AML-193 (cell line): ENCODE results near the gene FHIT.
A peak's percentile ranks its signal among the peaks of the same experiment; 100 is the strongest.
"Not testable (repeated sequence)": the region's sequence is repeated elsewhere in the genome, so short reads cannot be mapped to it uniquely, and the experiment has no call there.

ENCODE experiments used
- DNase-seq, 2 experiments: peaks; one replicate each; lab custom pipeline; 2025; lab: John Stamatoyannopoulos, UW

The FHIT gene

DNA sequence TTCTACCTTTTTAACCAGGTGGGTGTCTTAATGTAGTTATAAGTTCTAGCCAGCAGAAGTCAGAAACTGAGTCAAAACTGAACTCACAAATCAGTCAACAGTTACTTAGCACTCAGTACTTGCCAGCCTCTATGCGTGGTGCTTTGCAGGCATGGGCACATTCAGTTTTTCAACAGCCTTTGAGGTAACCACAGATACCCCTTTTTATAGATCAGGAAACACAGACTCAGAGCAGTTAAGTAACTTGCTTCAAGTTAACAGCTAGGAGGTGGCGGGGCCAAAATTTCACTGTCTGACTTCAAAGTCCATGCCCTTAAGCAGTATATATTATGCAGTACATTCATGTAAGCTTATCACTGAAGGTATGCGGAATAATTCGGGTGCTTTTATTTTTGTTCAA, 139.4 kb downstream of the FHIT start:
- no peak for DNase-seq

DNA sequence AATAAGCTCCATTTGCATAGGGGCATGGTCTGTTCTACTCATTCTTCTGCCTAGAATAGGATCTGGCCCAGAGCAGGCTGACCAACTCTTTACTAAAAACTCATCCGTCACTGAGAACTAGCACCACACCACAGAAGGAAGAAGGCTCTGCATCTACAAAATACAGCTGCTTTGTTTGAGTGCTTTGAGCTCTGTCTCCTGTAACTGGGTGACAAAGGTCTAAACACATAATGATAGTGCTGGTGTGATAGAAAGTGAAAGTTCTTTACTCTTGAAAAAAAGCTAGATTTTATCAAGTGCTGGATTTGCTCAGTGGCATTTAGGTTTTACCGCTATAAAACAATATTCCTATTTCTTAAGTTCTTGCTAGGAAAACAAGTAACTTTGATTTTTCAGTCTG, 140.7 kb downstream of the FHIT start:
- no peak for DNase-seq

DNA sequence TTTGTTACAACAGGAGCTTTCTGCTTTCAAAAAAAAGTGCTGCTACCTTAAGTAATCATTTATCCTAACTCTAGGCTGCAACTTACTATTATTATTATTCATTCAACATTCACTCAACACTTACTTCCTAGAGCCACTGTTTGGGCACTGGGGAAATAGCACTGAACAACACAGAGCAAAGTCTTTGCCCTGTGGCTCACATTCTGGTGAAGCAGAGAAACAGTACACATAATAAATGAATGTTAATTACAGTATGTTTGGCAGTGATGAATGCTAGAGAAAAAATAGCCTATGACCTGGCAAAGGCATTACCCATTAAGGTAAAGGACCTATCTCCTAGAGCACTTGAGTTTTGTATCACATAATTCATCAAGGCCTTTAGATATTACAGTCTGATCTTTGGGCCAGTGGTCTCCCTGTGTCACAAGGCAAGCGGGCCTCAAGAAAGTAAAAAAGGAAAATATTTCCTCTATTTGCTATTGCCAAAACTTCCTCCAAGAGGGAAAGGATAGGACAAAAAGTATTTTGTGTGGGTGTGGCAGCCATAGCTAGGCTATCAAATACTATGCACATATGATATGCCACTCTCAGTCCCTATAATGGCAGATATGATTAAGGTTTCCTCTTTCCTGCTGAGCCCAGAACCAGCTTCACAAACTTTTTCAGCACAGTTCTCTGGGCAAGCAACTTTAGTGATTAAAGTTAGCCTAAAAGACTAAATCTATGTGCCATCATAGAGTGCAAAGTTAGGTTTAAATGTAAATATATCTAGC, 142.8 kb downstream of the FHIT start:
- DNase-seq: no peak

DNA sequence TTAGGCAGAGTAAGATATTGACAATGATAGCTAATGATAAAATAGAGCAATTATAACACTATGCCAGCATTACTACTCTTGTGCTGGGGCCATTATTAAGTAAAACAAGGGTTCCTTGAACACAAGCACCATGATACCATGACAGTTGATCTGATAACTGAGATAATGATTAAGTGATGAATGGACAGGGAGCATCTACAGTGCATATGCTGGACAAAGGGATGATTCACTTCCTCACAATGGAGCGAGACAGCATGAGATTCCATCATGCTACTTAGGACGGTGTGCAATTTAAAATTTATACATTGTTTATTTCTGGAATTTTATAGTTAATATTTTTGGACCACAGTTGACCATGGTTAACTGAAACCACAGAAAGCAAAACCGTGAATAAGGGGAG, 156.6 kb downstream of the FHIT start:
- DNase-seq: no peak

DNA sequence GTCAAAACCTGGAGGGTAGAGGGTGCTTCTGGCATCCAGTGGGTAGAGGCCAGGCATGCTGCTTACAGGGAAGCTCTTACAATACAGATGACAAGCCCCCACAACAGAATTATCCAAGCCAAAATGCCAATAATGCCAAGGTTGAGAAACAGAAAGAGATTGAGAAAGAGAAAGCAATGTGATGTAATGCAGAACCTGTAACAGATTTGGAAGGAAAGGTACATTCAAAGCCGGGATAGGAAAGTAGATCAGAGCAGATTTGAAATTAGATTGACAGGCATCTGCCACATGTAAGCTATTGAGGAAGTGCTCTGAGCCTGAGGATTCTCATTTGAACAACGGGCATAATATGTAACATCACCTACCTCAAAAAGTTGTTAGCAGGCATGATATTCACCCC, 157.9 kb downstream of the FHIT start:
- no peak for DNase-seq

DNA sequence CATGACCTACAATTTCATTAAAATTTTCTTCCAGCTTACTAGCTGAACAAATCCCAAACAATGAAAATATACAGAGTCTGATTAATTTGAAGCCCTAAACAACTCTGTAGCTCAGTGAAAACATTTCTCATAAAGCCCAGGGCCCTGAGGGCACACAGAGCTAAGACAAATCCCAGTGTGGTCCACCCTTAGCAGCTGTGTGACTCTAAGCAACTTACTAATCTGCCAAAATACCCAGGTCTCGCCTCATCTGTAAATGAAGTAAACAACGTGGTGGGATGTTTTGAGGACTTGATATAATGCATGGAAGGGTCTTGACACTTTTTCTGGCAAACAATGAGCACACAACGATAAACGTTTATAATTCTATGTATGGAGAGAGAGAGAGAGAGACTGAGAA, 158.4 kb downstream of the FHIT start:
- DNase-seq: no peak

DNA sequence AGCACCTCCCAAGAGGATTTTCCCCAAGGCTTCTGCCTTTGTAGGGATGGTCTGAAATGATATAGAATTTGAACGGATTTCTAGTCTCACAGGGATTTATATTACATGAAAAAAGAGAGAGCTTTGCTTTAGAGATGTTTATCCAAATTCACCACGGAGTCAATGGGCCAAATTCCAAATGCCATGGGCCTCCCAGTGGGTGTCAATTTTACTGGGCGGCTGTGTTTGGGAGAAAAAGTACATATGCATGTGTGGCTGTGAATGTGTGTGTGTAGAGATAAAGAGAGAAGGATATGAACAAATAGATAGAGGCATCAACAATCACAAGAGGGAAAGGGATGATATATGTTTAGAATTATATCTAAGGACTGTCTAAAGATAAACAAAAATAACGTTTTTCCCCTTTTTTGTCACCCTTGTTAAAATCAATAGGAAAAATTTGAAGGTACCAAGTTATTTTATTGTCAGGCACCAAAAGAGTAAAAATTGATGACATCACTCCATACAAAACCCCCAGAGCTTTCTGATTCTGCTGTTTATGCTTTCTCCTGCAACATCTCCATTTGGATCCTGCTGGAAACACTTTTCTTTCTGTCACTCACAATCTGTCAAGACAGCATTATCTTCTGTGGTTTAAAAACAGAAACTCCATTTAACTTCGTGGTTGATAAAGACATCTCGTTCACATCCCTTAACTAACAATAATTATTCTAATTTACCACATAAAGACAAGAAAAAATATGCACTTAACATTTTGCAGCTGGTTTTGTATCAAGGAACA, 160.7 kb downstream of the FHIT start:
- no peak for DNase-seq

DNA sequence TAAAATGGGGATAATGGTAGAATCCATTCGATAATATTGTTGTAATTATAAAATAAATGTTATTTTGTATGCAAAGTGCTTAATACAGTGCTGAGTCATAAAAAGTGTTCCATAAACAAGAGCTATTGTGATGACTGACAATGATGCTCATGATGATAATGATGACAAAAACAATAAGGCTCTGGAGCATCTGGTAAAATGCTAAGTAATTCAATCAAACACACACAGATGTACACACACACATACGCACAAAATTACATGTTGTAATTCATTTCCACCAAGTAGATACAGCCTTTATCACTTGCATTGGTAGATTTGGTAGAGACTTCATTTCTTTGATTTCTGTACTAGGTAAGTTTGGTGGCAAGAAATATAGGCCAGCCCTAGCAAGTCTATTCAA, 163.8 kb downstream of the FHIT start:
- no peak for DNase-seq

DNA sequence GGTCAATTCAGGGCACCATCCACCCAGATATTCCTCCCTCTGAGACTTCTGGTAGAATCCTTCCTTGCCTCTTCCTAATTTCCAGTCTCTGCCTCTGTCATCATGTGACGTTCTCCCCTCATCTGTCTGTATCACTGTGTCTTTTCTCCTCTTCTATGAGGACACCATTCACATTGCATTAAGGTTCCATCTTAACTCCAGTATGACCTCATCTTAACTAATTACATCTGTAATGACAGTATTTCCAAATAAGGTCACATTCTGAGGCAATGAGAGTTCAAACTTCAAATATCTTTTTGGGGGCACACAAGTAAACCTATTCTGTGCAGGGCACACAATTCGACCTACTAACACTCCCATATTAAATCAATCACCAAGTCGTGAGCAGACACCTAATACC, 169.7 kb downstream of the FHIT start:
- DNase-seq: no peak

DNA sequence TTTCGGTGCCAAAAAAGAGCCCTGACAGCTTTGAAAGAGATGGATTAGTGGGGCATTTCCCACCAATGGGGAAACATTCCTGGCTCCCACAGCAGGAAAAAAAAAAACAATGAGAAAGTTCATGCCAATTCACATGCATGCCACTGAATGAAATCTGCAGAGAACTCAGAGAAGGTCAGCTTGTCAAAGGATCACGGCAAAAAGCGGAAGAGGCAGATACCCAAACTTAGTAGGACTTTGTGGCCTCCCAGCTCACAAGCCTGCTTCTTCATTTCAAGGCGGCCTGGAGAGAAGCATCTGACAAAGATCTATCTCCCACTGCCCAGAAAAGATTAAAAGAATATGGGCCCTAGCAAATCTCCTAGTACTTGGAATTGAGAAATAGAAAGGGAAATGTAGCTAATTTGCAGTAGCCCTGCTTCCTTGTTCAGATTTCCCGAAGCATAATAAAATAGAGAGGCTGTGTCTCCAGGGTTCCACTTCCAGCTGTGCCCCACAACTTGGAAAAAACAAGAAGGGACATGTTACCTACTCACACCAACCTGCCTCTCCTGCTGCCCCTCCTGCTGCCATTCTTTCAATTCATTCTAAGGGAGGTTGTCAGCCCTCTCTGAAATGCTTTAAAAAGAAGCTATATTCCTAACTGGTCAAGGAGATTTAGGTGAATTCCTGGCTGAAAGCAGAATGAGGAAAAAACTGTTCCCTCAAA, 170.4 kb downstream of the FHIT start:
- DNase-seq: no peak

DNA sequence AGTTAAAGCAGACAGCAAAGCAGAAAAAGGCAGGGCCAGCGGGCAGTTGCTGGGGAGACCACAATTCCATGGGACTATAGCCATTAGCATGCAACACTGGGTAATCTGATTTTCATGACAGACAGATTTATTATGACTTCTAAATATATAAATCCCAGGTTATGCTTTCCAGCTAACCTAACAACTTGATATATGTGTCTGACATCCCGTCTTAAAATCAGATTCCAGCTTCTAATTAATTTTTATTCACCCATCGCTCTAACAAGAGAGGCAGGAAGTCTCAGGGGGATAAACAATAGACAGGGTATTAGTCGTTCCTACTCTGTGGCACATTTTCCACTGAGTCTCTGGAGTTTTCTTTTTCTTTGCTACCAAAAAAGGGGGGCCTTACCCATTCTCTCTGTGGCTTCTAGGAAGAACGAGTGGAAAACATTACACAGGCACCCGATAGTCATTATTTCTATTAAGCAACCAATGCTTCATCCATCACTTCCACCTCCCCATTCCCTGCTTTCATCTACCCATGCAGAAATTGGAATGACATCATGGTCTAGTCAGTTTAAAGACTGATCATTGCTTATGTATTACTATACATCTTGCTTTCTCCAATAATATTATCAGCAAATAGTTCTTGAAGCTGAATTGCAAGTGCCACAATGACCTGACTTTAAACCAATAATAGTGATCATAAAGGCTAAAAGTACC, 173.1 kb downstream of the FHIT start:
- DNase-seq: no peak

DNA sequence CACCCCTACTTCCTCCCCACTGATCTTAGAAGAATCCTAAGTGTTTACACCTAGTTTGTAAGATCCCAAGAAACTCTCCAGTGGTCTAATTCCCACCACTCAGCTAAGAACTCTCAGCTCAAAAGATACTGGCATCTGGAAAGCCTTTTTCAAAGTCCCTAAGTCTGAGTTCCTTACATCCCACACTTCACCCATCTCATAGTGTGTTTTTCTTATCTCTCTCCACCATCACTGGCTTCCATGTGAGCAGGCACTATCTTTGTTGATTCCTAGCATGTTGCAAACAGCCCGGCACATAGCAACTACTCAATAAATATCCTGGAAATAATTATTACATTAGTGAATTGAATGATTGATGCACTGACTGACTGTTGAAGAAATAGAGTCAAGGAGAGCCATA, 173.7 kb downstream of the FHIT start:
- DNase-seq: no peak

DNA sequence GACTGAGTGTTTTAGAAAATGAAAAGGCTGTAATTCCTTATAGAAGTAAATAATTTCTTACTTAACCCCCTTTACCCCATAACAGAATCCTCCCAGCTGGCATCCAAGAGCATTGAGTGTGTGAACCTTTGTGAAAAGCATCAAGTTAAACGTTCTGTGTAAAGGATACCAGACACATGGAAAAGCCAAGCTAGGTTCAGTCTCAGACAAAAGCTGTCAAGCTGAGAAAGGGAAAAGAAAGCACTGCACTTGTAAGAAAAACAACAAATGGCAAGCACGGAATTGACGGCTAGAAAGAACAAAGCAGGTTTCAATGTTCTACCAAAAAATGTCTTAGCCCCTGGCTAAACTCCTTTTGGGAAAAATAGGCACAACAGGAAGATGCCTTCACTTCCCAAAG, 176.5 kb downstream of the FHIT start:
- DNase-seq: no peak

DNA sequence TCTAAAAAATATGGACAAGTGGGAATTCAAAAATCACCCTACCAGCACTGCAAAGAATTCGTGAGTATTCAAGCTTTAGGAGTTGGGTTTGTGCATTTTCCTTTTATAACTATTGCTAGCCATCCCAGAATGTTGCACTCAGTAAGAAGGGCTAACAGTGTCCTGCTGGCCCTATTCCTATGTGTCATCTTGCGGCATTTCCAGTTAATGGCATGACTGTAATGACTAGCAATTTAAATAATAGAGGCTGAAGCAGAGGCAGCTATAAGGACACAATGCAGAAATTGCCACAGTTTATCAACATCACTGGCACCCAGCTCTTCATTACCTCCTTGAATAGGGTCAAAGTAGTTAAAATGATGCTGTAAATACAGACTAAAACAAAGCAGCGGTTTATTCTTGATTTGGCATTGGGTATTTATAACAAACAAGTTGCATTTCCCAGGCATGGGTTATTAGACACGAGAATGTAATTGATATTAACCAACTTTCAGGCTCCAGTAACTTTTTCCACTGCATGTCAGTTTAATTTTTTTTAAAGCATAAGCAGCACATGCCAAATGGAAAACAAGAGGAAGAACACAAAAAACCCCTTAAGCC, 177.6 kb downstream of the FHIT start:
- no peak for DNase-seq

DNA sequence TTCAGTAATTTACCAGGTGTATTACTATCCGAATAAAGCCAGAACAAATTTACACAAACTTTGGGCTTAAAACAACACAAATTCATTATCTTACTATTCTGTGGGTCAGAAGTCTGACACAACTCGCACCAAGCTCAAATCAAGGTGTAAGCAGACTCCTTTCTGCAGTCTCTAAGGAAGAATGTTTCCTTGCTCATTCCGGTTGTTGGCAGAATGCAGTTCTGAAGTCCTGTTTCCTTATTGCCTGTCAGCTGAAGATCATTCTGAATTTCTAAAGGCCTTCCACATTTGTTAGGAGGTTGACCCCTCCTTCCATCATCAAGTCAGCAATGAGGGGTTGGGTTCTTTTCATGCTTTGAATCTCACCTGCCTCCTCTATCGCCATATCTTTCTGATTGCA, 183.2 kb downstream of the FHIT start:
- DNase-seq: no peak

DNA sequence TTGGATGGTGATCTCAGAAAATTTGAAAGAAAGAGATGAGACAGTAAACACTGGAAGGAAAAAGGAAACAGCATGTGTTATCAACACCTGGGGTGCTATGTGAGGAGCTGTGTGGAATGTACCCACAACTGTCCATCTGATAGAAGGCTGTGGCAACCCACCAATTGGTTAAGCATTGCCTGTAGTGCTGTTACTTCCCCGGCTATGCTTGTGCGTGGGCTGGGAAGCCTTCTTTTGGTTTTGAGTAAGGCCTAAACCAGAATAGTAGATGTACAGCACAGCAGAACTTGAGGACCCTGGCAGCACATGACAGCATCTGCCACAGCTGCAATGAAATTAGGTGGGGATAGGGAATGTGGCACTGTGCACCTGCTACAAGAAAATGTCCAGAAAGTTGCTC, 184.5 kb downstream of the FHIT start:
- no peak for DNase-seq

DNA sequence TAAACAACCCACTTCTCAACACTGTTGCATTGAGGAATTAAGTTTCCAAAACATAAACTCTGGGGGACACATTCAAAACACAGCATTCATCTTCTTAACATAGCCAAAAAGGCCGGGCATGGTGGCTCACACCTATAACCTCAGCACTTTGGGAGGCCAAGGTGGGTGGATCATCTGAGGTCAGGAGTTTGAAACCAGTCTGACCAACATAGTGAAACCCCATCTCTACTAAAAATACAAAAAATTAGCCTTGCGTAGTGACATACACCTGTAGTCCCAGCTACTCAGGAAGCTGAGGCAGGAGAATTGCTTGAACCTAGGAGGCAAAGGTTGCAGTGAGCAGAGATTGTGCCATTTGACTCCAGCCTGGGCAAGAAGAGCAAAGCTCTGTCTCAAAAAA, 185.0 kb downstream of the FHIT start:
- not testable (repeated sequence) for DNase-seq

DNA sequence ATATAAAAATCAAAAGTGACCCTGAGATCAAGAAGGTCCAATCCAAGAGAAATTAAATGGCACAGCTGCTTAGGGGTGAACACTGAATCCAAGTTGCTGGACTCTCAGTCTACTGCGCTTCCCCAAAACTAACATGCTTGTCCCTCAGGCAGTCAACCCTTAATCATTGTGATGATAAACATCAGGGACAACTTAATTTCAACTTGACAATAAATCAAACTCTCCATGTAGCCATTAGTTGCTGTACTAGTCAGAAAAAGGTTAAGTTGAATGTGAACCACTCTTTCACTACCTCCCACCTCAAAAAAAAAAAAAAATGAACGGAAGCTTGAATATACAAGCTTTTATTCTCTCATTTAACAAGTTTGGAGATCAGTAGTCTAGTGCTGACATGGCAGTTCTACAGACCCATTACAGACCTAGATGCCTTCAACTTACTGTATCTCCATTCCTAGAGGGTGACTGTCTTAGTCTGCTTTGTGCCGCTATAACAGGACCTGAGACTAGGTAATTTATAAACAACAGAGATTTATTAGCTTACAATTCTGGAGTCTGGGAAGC, 185.7 kb downstream of the FHIT start:
- DNase-seq: no peak

DNA sequence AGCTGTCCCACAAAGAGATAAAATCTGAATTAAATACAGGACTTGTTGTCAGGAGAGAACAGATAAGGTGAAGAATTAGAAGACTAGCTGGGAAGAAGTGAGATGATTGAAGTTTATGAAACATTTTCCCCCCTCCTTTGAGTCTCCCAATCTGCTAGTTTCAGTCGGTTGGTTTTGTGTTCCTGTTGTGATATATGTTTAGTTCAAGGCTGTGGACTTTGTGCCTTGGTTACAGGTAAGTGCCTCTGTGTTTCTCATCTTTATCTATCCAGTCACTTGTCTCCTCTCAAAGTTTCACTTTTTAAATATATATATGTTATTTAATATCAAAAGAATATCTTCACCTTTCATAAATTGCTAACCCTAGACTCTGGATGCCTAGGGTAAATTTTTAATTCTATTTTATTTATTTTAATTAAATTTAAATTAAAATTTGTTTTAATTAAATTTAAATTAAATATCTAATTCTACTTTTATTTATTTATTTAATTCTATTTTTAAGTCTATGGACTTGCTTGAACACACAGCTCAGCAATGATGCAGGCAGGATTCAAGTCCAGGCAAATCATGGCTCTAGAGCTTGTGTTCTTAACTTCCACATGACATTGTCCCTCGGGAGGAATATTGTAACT, 190.0 kb downstream of the FHIT start:
- no peak for DNase-seq

DNA sequence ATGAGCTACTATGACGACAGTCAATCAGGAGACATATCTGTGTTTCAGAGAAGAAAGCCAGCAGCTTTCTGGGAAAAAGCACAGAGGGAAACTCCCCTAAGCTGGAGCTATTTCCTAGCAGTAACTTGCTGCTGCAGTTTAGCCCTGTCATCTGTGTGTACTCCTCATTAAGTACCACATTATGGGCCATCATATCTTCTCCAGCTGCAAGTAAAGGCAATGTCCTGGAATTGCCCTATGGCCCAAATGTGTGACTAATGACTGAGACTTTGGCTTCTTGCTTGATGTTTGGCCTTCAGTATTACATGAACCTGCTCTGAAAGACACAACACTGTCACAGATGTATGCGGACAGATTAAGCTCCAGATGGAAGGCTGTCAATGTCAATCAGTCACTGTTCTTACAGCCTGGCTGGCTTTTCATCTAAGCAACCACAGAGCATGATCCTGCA, 190.8 kb downstream of the FHIT start:
- DNase-seq: no peak

DNA sequence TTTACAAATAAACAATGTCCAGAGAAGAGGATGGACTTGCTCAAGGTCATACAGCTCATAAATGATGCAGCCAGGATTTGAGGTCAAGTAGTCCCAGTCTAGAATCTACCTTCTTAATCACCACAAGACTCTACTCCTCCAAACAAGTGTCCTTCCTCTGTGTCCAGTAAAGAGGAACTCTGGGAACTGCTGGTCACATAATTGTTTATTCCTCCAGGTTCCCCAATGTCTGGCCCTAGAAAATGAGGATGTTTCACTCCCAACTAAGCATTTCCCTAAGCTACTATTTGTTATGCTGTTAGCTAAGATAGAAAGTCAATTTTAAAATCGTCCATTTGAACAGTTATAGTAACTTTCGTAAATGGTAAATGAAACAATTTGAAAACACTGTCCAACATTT, 192.4 kb downstream of the FHIT start:
- DNase-seq: peak in 1 of 2 experiments; percentile 5
